Panc1 (cell line): ENCODE measurements around the gene PFN3. TPM values are rescaled to one million over a fixed set of nuclear protein-coding genes. Genes with fewer than 3 reads are reported as not detected.

Experiments used
- ATAC-seq: fragments of 200-7000 bp; cut with Tn5 transposase; 2 replicates; pipeline ENCODE4 v1.9.1; 2020; ENCODE audit warnings: mild to moderate bottlenecking, moderate library complexity
- BruUV-seq: library from RNA; stranded (reverse); fragments of 400-500 nt; replicated peaks from 2 replicates; lab custom pipeline; 2021; lab: Mats Ljungman, UMichigan
- CTCF ChIA-PET: fragments of 300-600 bp; sonication (Branson Sonifier 250); formaldehyde crosslinking; loops from one replicate; lab custom pipeline; 2022; ENCODE audit warnings: antibody characterized with exemption; lab: Charles Lee
- POLR2A ChIA-PET: fragments of 300-600 bp; sonication (Branson Sonifier 250); formaldehyde crosslinking; loops from one replicate; lab custom pipeline; 2022; ENCODE audit warnings: antibody characterized with exemption; lab: Charles Lee
- DNase-seq: peaks from one replicate; pipeline ENCODE4 v3.0.0-alpha.2; 2010; ENCODE audit warnings: low read depth, low spot score
- H3K27ac ChIP-seq: 2 replicates; pipeline ENCODE4 v1.5.1; 2011; ENCODE audit warnings: mild to moderate bottlenecking, low read length, inconsistent platforms
- H3K27me3 ChIP-seq: fragments of 200-500 bp; sonication (Bioruptor generic); 2 replicates; pipeline ENCODE4 v1.6.0; 2014; ENCODE audit warnings: low read length, inconsistent platforms; ENCODE audit not compliant: control insufficient read depth, insufficient read depth
- H3K36me3 ChIP-seq: fragments of 200-500 bp; sonication (Bioruptor generic); 2 replicates; pipeline ENCODE4 v1.5.1; 2014; ENCODE audit warnings: inconsistent platforms, mild to moderate bottlenecking, low read length, moderate library complexity; ENCODE audit not compliant: control insufficient read depth, insufficient read depth
- H3K4me1 ChIP-seq: 2 replicates; pipeline ENCODE4 v1.5.1; 2011; ENCODE audit warnings: inconsistent platforms, mild to moderate bottlenecking, low read length, moderate library complexity; ENCODE audit not compliant: control insufficient read depth, insufficient read depth
- H3K4me3 ChIP-seq, 2 experiments: 2 replicates each; pipeline ENCODE4 v1.5.1; 2011 to 2012; ENCODE audit warnings: low read depth in 2 of 2, low read length in 2 of 2, mild to moderate bottlenecking in 2 of 2, inconsistent platforms in 1 of 2, moderate library complexity in 1 of 2
- H3K9me3 ChIP-seq: fragments of 200-500 bp; sonication (Bioruptor generic); 2 replicates; pipeline ENCODE4 v1.5.1; 2014; ENCODE audit warnings: low read depth, mild to moderate bottlenecking, inconsistent platforms, low read length, moderate library complexity; ENCODE audit not compliant: control insufficient read depth, insufficient read depth
- POLR2AphosphoS5 ChIP-seq: IDR thresholded peaks from 2 replicates; pipeline ENCODE4 v1.6.1; 2012; ENCODE audit warnings: mild to moderate bottlenecking, low read depth, low read length, moderate library complexity
- SIN3A ChIP-seq: IDR thresholded peaks from 2 replicates; pipeline ENCODE4 v1.6.1; 2012; ENCODE audit warnings: low read depth, mild to moderate bottlenecking, low read length, moderate library complexity, borderline replicate concordance; ENCODE audit not compliant: insufficient read depth
- TCF7L2 ChIP-seq: IDR thresholded peaks from 2 replicates; pipeline ENCODE4 v1.6.1; 2011; ENCODE audit warnings: mild to moderate bottlenecking, low read depth, low read length, inconsistent platforms
- in situ Hi-C: cut with HindIII; loops from 2 replicates; pipeline ENCODE4 v1.10.0; 2016; ENCODE audit warnings: low sequenced_read_pairs, low pct_unique_long_range_greater_than_20kb
- intact Hi-C: fragments of 100-400 bp; cut with micrococcal nuclease; formaldehyde crosslinking; loops from one replicate; pipeline ENCODE4 v1.10.0; 2022; ENCODE audit not compliant: unreplicated experiment
- total RNA-seq: library from RNA; stranded (reverse); gene quantifications from one replicate; pipeline ENCODE4 v1.2.1, GENCODE V29; 2021; ENCODE audit not compliant: unreplicated experiment
- TF ChIP-seq, protein P1 (sequence below), 2 experiments: IDR thresholded peaks; 2 replicates each; pipeline ENCODE4 v1.6.1; 2011 to 2012; ENCODE audit warnings: low read depth in 2 of 2, control low read depth in 1 of 2, low read length in 1 of 2, mild to moderate bottlenecking in 1 of 2, moderate library complexity in 1 of 2; ENCODE audit not compliant: insufficient read depth in 1 of 2
- TF ChIP-seq, protein P2 (sequence below): fragments of 450-650 bp; IDR thresholded peaks from 2 replicates; pipeline ENCODE4 v1.5.1; 2017; ENCODE audit warnings: mild to moderate bottlenecking

The PFN3 gene
- total RNA-seq, 1 experiment from 2014 or later = not detected

DNA sequence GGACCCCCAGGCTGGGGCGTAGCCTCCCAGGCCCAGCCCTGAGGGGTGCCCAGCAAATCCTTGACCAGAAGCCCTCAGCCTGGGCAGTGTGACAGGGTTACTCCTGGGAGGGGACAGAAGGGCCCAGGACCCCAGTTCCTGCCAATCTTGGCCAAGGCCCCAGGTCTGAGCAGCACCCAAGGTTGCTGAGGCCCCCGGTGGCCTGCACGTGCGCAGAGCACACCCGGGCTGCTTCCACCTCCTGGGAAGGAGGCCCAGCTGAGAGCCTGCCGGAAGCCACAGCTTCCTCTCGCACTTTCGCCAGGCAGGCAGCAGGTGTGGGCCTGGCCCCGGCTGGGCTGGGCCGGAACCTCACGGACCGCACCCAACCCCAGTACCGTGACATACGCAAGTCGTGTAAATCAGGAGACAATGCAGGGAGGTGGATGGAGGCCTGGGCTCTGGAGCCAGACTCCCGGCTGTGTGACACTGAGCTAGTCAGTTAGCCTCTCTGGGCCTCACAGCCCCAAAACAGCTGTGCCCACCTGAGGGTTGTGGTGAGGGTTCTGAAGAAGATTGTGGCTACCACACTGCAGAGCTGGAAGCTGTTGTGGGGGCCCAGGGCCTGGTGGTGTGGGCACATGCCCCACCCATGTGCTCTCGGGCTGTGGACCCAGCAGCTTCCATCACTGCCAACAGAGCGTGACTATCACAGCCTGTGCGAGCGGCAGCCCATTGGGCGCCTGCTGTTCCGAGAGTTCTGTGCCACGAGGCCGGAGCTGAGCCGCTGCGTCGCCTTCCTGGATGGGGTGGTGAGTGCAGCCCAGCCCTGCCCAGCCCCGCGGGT is 31.1 kb upstream of the PFN3 start:
- Histone ChIP-seq H3K9me3 (no peaks in the 10 kb centered on the region), H3K36me3 (peaks cover 2% of the 10 kb centered on the region; the same call in 1 of the 2 replicates), H3K4me1 (peaks cover 10% of the 10 kb centered on the region), H3K27me3 (no peaks in the 10 kb centered on the region), H3K4me3 (no peak overlapping the region), H3K27ac (no peak overlapping the region)
- in situ Hi-C loops (no loop called here), intact Hi-C loops (no loop called here)
- ChIA-PET POLR2A (interaction anchor here (0.5 to 1.0 kb wide), 2 partner anchors 12 to 19 kb away, joined by 3 read pairs; no protein-coding TSS in a partner anchor), CTCF (interaction anchor here (0.5 kb wide), 1 partner anchor 65 kb away, joined by 12 read pairs; no protein-coding TSS in a partner anchor)
- no TSS peak for BruUV-seq
- ATAC-seq (no peak), DNase-seq (no peak)
- TF ChIP-seq TCF7L2 (no peak), POLR2AphosphoS5 (no peak)

DNA sequence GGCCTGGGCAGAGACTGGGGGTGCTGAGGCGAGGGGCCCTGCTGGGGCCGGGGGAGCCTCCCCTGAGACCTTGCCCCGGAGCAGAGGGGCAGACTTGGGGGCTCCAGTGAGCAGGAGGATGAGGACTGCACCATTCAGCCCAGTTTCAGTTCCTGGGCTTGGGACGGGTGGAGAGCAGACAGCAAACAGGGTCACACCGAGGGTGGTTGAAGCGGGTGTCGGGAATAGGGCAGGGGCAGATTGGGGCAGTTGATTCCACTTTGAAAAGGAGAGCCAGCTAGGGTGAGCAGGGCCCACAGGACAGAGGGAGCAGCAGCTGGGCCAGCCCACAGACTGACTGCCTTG is 30.5 kb upstream of the PFN3 start:
- CTCF ChIA-PET = interaction anchor here (0.5 kb wide), 1 partner anchor 64 kb away, joined by 12 read pairs; no protein-coding TSS in a partner anchor
- Histone ChIP-seq H3K36me3 (peaks cover 2% of the 10 kb centered on the region; the same call in 1 of the 2 replicates), H3K27ac (no peak overlapping the region), H3K9me3 (no peaks in the 10 kb centered on the region), H3K27me3 (no peaks in the 10 kb centered on the region), H3K4me1 (peaks cover 10% of the 10 kb centered on the region), H3K4me3 (no peak overlapping the region)
- POLR2A ChIA-PET = interaction anchor here (1.0 kb wide), 1 partner anchor 12 kb away, joined by 3 read pairs; no protein-coding TSS in a partner anchor
- DNase-seq = no peak
- intact Hi-C loops = no loop called here
- ATAC-seq = no peak
- BruUV-seq = no TSS peak
- in situ Hi-C loops = no loop called here
- TF ChIP-seq POLR2AphosphoS5 (no peak), SIN3A (no peak), TCF7L2 (no peak)
- TF ChIP-seq, protein P1, sequence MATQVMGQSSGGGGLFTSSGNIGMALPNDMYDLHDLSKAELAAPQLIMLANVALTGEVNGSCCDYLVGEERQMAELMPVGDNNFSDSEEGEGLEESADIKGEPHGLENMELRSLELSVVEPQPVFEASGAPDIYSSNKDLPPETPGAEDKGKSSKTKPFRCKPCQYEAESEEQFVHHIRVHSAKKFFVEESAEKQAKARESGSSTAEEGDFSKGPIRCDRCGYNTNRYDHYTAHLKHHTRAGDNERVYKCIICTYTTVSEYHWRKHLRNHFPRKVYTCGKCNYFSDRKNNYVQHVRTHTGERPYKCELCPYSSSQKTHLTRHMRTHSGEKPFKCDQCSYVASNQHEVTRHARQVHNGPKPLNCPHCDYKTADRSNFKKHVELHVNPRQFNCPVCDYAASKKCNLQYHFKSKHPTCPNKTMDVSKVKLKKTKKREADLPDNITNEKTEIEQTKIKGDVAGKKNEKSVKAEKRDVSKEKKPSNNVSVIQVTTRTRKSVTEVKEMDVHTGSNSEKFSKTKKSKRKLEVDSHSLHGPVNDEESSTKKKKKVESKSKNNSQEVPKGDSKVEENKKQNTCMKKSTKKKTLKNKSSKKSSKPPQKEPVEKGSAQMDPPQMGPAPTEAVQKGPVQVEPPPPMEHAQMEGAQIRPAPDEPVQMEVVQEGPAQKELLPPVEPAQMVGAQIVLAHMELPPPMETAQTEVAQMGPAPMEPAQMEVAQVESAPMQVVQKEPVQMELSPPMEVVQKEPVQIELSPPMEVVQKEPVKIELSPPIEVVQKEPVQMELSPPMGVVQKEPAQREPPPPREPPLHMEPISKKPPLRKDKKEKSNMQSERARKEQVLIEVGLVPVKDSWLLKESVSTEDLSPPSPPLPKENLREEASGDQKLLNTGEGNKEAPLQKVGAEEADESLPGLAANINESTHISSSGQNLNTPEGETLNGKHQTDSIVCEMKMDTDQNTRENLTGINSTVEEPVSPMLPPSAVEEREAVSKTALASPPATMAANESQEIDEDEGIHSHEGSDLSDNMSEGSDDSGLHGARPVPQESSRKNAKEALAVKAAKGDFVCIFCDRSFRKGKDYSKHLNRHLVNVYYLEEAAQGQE (IDR thresholded peaks at IDR 0.05; ENCODE audit: insufficient read depth in 1 of 2, low read depth in 2 of 2, low read length in 1 of 2) = no peak
- TF ChIP-seq, protein P2, sequence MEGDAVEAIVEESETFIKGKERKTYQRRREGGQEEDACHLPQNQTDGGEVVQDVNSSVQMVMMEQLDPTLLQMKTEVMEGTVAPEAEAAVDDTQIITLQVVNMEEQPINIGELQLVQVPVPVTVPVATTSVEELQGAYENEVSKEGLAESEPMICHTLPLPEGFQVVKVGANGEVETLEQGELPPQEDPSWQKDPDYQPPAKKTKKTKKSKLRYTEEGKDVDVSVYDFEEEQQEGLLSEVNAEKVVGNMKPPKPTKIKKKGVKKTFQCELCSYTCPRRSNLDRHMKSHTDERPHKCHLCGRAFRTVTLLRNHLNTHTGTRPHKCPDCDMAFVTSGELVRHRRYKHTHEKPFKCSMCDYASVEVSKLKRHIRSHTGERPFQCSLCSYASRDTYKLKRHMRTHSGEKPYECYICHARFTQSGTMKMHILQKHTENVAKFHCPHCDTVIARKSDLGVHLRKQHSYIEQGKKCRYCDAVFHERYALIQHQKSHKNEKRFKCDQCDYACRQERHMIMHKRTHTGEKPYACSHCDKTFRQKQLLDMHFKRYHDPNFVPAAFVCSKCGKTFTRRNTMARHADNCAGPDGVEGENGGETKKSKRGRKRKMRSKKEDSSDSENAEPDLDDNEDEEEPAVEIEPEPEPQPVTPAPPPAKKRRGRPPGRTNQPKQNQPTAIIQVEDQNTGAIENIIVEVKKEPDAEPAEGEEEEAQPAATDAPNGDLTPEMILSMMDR = no peak
